GM18508 (cell line): ENCODE results near the gene ADAMTS16.

ENCODE experiments used
- ATAC-seq: cut with Tn5 transposase; IDR thresholded peaks from one replicate; pipeline ENCODE4 v1.9.1; 2021; ENCODE audit warnings: moderate number of reproducible peaks; ENCODE audit not compliant: insufficient read depth, unreplicated experiment

The ADAMTS16 gene

DNA sequence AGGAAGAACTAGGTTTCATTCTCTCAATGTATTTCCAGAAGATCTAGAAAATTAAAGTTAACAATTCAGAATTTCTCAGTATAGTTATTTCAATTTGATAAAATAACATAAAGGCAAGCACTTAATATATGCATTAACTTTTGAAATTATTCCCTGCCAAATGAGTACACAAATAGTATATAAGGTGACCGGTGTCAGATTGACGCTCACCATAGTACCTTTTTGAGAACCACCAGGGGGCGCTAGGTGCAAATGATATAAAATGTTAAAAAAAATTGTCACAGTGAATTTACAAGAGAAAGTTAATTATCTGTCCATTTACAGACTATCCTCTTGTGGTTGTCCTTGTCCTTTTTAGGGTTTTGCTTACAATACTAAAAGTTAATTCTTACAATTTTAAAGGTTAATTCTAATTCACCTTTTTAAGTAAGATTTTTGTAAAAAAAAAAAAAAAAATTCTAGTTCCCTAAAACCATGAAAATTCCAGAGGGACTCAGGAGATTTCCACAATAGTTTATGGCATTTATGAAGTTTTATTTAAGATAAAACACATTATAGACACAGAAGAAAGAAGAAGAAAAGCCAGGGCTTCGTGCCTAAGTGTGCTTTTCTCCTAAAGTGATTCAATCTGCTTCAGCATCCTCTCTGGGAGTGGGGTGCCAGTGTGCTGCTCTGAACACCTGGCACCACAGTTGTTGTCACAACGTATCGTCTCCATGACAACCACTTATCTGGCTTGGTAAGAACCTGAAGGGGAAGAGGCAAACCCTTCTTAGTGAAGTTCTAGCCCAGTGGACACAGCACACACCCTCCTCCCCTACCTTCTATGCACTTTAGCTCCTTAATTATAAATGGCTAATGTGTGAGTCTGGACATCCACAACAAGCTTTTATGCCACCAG is 1.7 kb downstream of the ADAMTS16 start:
- no peak for ATAC-seq

- no peak for ATAC-seq
Observed at GRCh38 chr5:5144441-5144840, 4.3 kb downstream of the ADAMTS16 start.

GRCh38 chr5:5145651-5146529 is 5.8 kb downstream of the ADAMTS16 start:
- ATAC-seq = no peak

DNA sequence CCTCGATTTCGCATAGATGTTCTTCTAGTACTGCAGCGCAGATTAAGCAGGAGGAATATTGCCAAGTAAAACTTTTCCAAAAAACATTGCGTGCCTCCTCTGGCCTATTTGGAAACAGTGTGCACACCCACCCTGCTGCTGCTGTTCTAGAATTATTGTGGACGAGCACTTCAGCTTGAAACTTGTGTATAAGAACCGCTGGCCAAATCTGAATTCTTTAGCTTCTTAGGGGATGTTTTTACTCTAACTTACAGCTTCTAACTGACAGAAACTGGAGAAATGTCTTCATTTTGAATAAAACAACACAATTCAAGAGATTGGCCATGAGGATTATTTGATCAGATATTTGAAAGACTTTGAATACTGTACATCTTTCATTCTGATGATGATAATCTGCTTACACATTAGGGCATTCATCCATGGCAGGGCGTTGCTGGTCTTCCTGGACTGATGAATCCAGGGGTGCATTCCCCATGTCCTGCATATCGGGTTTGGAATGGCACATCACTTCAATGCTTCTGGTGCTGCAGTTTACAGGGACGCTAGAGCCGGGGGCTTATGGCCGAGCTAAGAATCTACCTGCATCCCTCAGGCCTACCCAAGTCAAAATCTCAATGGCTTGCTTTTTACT is 6.5 kb downstream of the ADAMTS16 start:
- no peak for ATAC-seq

DNA sequence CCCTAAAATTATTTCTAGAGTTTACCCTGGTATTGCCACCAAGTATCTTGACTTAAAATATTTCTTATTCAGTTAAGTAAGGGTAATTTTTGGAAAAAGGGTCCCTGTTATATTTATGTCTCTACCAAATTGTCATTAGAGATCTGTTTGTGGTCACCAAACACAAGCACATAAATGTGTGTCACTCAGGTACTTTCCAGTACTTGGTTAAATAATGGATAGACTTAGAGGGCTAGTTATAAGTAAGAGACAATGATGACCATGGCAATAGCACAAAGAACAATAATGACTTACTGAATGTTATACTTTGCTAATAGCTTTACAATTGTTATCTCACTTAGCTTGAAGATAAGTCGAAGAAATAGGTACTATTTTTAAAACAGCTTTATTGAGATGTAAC is 9.0 kb downstream of the ADAMTS16 start:
- ATAC-seq = peak; percentile 46

DNA sequence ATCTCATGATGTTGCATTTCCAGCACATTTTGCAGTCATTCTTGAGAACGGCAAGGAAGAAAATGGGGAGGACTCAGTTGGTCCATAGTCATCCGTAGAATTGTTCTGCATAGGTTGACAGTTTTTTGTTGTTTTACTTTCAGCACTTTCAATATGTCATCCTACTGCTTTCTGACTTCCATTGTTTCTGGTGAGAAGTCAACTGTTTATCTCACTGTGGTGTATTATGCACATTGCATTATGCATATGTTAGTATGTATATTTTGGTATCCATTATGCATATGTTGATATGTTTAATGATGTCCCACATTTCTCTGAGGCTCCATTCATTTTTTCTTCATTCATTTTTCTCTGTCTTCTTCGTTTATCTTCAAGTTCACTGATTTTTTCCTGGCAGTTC is 10.5 kb downstream of the ADAMTS16 start:
- ATAC-seq = no peak

GRCh38 chr5:5154733-5155132 is 14.6 kb downstream of the ADAMTS16 start:
- ATAC-seq = no peak

GRCh38 chr5:5155617-5156016 is 15.5 kb downstream of the ADAMTS16 start:
- ATAC-seq = no peak

- ATAC-seq = no peak
Observed at GRCh38 chr5:5156471-5157082, 16.4 kb downstream of the ADAMTS16 start.

DNA sequence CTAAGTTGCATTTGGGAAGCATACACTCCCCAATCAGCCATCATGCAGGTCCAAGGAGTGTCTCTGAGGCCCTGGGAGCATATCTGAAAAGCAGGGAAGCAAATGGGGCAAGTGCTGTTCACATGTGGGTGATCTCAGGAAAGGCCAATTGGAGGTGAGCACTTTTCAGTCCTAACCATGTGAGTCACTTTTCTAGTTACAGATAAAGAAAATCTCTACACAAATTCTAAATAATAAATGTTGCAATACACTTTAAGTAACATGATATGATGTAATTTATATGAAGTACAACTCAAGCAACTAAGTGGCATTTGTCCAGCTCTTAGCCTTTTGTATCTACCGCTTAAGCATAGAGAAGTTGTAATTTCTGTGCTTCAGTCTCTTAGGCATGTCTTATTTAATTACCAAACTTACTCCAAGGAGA is 18.4 kb downstream of the ADAMTS16 start:
- no peak for ATAC-seq

GRCh38 chr5:5159282-5160103 is 19.4 kb downstream of the ADAMTS16 start:
- no peak for ATAC-seq

- no peak for ATAC-seq
Observed at GRCh38 chr5:5164163-5164562, 24.0 kb downstream of the ADAMTS16 start.

DNA sequence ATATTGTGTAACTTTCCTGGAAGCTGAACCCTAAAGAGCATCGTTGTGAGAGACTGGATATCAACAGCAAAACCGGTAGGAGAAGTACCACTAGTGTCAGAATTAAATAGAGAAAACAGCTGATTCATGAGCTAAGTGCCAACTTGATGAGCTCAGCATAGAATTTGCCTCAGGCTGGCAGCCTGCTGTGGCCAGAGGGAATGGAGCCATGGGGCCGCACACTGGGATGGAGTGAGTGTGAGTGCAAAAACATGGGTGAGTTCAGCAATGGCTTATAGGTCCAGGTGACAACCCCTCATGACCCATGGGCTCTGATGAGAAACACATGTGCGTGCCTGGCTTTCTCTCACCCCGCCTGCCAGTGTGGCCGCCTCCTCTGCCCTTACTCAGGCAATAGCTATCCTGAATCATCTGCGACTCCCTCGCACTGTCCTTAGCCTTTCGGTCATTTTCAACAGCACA is 25.4 kb downstream of the ADAMTS16 start:
- no peak for ATAC-seq

DNA sequence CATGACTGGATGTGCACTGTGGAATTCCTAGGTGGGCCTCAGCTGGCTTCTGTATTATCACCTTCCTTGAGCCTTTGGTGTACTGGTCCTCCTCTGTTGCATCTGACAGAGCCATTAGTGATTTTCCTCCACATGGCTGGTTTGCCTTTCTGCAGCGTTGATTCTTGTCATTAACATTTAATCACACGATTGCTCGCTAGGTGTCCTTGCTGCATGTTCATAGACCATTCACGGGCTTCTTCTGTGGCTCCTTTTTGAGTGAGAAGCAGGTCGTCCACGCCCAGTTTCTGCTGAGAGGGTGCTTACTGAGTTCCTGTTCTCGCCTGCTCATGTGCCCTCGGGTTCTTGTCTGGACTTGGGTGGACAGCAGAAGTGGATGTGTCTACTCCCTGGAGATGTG is 29.3 kb downstream of the ADAMTS16 start:
- no peak for ATAC-seq

- ATAC-seq = no peak
Observed at GRCh38 chr5:5178136-5178535, 38.0 kb downstream of the ADAMTS16 start.

GRCh38 chr5:5178580-5178979 is 38.5 kb downstream of the ADAMTS16 start:
- ATAC-seq = no peak

- no peak for ATAC-seq
Observed at GRCh38 chr5:5179079-5179478, 38.9 kb downstream of the ADAMTS16 start.

DNA sequence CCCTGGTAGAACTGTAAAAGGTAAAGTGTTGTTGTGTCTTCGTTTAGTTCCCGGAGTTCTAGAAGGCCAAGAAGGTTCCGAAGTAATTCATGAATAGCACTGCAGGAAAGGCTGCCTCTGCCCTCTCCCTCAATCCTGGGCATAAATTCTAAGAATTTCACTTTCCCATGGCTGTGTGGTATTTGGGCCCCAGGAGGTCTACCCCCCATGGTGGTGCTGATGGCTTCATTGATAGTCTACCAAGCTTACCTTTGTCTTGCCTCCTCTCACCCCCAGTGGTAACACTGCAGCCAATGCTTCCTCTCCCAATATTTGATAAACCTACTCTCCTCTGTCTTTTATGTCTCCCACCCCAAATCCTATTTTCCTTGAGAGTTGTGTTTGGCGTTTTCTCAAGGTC is 39.5 kb downstream of the ADAMTS16 start:
- ATAC-seq = no peak

DNA sequence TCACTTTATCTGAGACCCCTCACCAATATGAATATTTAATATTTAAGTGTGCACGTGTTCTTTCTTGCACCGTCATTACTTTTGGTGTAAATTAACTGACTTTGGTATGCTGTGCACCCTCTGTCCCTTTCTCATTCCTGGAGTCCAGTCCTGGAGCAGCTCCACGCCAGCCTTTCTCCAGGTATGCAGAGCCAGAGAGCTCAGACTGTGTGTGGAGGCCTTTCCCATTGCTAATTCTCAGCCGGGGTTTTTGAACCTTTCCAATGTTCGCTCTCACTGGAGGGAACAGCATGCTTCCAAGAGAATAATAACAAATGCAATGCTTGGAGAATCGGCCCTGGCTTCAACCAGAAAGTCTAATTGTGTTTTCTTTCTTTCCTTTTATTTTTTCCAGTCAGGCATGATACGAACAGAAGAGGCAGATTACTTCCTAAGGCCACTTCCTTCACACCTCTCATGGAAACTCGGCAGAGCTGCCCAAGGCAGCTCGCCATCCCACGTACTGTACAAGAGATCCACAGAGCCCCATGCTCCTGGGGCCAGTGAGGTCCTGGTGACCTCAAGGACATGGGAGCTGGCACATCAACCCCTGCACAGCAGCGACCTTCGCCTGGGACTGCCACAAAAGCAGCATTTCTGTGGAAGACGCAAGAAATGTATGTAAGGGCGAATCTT is 41.7 kb downstream of the ADAMTS16 start:
- ATAC-seq = no peak
